Measurements from ENCODE around the gene TMEM117. TPM values are rescaled to one million over a fixed set of nuclear protein-coding genes. Genes with fewer than 3 reads are reported as not detected.
"Not testable (repeated sequence)": the region's sequence is repeated elsewhere in the genome, so short reads cannot be mapped to it uniquely, and the experiment has no call there.

TMEM117 gene
- total and polyA plus RNA-seq, 2 experiments from 2014 or later, result 18.0 to 21.0 TPM

- no peaks in the 10 kb centered on the region for H3K36me3 ChIP-seq
- no peaks in the 10 kb centered on the region for H3K27me3 ChIP-seq
- H3K4me3 ChIP-seq, result no peak overlapping the region
- no peaks in the 10 kb centered on the region for H3K9me3 ChIP-seq (ENCODE audit: low read depth)
- H3K4me1 ChIP-seq (ENCODE audit: low read depth), result no peaks in the 10 kb centered on the region
- DNase-seq (ENCODE audit: low read depth in 1 of 2, low spot score in 1 of 2), result no peak
- TF ChIP-seq CTCF (IDR thresholded peaks at IDR 0.05; ENCODE audit: low read depth, low read length), result no peak
- no peak overlapping the region for H3K27ac ChIP-seq
Observed at GRCh38 chr12:43863770-43864366, 28.0 kb downstream of the TMEM117 start.

- not testable (repeated sequence) for H3K36me3 ChIP-seq; H3K4me3 ChIP-seq; DNase-seq (ENCODE audit: low read depth in 1 of 2, low spot score in 1 of 2); H3K4me1 ChIP-seq (ENCODE audit: low read depth); H3K27ac ChIP-seq; H3K27me3 ChIP-seq; H3K9me3 ChIP-seq (ENCODE audit: low read depth)
Observed at GRCh38 chr12:43864557-43864956, 28.7 kb downstream of the TMEM117 start.

GRCh38 chr12:43869184-43869583 lies 33.3 kb downstream of the TMEM117 start:
- H3K4me1 ChIP-seq (ENCODE audit: low read depth), result no peaks in the 10 kb centered on the region
- H3K9me3 ChIP-seq (ENCODE audit: low read depth), result no peaks in the 10 kb centered on the region
- no peak overlapping the region for H3K27ac ChIP-seq
- no peak for DNase-seq (ENCODE audit: low read depth in 1 of 2, low spot score in 1 of 2)
- no peak overlapping the region for H3K4me3 ChIP-seq
- no peaks in the 10 kb centered on the region for H3K27me3 ChIP-seq
- no peaks in the 10 kb centered on the region for H3K36me3 ChIP-seq
- TF ChIP-seq CTCF (IDR thresholded peaks at IDR 0.05; ENCODE audit: low read depth, low read length), result no peak

- not testable (repeated sequence) for H3K27ac ChIP-seq; DNase-seq (ENCODE audit: low read depth in 1 of 2, low spot score in 1 of 2); H3K27me3 ChIP-seq; H3K9me3 ChIP-seq (ENCODE audit: low read depth); H3K4me1 ChIP-seq (ENCODE audit: low read depth); H3K36me3 ChIP-seq; H3K4me3 ChIP-seq
Observed at GRCh38 chr12:43869765-43870164, 33.9 kb downstream of the TMEM117 start.

- not testable (repeated sequence) for H3K4me1 ChIP-seq (ENCODE audit: low read depth); H3K36me3 ChIP-seq; H3K27ac ChIP-seq; DNase-seq (ENCODE audit: low read depth in 1 of 2, low spot score in 1 of 2); H3K9me3 ChIP-seq (ENCODE audit: low read depth); H3K4me3 ChIP-seq; H3K27me3 ChIP-seq
Observed at GRCh38 chr12:43871258-43871657, 35.4 kb downstream of the TMEM117 start.

- H3K9me3 ChIP-seq (ENCODE audit: low read depth), result no peaks in the 10 kb centered on the region
- no peak for TF ChIP-seq CTCF (IDR thresholded peaks at IDR 0.05; ENCODE audit: low read depth, low read length)
- H3K4me3 ChIP-seq, result no peak overlapping the region
- no peaks in the 10 kb centered on the region for H3K36me3 ChIP-seq
- no peak for DNase-seq (ENCODE audit: low read depth in 1 of 2, low spot score in 1 of 2)
- no peaks in the 10 kb centered on the region for H3K4me1 ChIP-seq (ENCODE audit: low read depth)
- no peak overlapping the region for H3K27ac ChIP-seq
- H3K27me3 ChIP-seq, result no peaks in the 10 kb centered on the region
Observed at GRCh38 chr12:43872396-43872795, 36.5 kb downstream of the TMEM117 start.

GRCh38 chr12:43878050-43878449 lies 42.2 kb downstream of the TMEM117 start:
- Histone ChIP-seq H3K4me3 (no peak overlapping the region), H3K27me3 (no peaks in the 10 kb centered on the region), H3K4me1 (ENCODE audit: low read depth) (peaks cover 15% of the 10 kb centered on the region), H3K9me3 (ENCODE audit: low read depth) (no peaks in the 10 kb centered on the region), H3K36me3 (no peaks in the 10 kb centered on the region), H3K27ac (no peak overlapping the region)
- TF ChIP-seq CTCF (IDR thresholded peaks at IDR 0.05; ENCODE audit: low read depth, low read length), result no peak
- no peak for DNase-seq (ENCODE audit: low read depth in 1 of 2, low spot score in 1 of 2)

All from cardiac muscle cell (in vitro differentiated cells and primary cell).